ENCODE data around the gene PIBF1. TPM values are rescaled to one million over a fixed set of nuclear protein-coding genes. Genes with fewer than 3 reads are reported as not detected.

Gene PIBF1
- total RNA-seq, 3 donors from 2014 or later: 22.2 to 39.7 (median 26.5) TPM

- Histone ChIP-seq H3K27ac (no peak overlapping the region), H3K4me1 (no peaks in the 10 kb centered on the region), H3K4me3 (no peak overlapping the region), H3K27me3 (no peaks in the 10 kb centered on the region), H3K9me3 (no peaks in the 10 kb centered on the region), H3K36me3 (no peaks in the 10 kb centered on the region)
- TF ChIP-seq CTCF (IDR thresholded peaks at IDR 0.05) (no peak), POLR2A (IDR thresholded peaks at IDR 0.05) (no peak), POLR2AphosphoS5 (IDR thresholded peaks at IDR 0.05) (no peak)
- DNase-seq (ENCODE audit: low spot score in 2 of 2): peak; percentile 29 to 61
- intact Hi-C loops (cut with DNase I; ENCODE audit: low total_unique reads): no loop called here
Measured at GRCh38 chr13:72953391-72953965, 171.5 kb downstream of the PIBF1 start.

GRCh38 chr13:72959643-72960042, 177.7 kb downstream of the PIBF1 start:
- Histone ChIP-seq H3K27me3 (no peaks in the 10 kb centered on the region), H3K27ac (peak overlapping the region in 1 of 2 donors; percentile 27), H3K9me3 (no peaks in the 10 kb centered on the region), H3K4me3 (no peak overlapping the region), H3K4me1 (no peaks in the 10 kb centered on the region), H3K36me3 (no peaks in the 10 kb centered on the region)
- no peak for TF ChIP-seq CTCF (IDR thresholded peaks at IDR 0.05)
- no peak for TF ChIP-seq POLR2AphosphoS5 (IDR thresholded peaks at IDR 0.05)
- no peak for TF ChIP-seq POLR2A (IDR thresholded peaks at IDR 0.05)
- intact Hi-C loops (cut with DNase I; ENCODE audit: low total_unique reads): no loop called here
- DNase-seq (ENCODE audit: low spot score in 2 of 2): no peak

- intact Hi-C loops (cut with DNase I; ENCODE audit: low total_unique reads): no loop called here
- Histone ChIP-seq H3K9me3 (no peaks in the 10 kb centered on the region), H3K36me3 (no peaks in the 10 kb centered on the region), H3K27ac (peak overlapping the region in 1 of 2 donors; percentile 27), H3K4me1 (no peaks in the 10 kb centered on the region), H3K27me3 (no peaks in the 10 kb centered on the region), H3K4me3 (no peak overlapping the region)
- no peak for TF ChIP-seq CTCF (IDR thresholded peaks at IDR 0.05)
- no peak for TF ChIP-seq POLR2AphosphoS5 (IDR thresholded peaks at IDR 0.05)
- TF ChIP-seq POLR2A (IDR thresholded peaks at IDR 0.05): no peak
- DNase-seq (ENCODE audit: low spot score in 2 of 2): no peak
Measured at GRCh38 chr13:72960114-72960513, 178.2 kb downstream of the PIBF1 start.

GRCh38 chr13:72960541-72960940, 178.6 kb downstream of the PIBF1 start:
- intact Hi-C loops (cut with DNase I; ENCODE audit: low total_unique reads): no loop called here
- Histone ChIP-seq H3K27ac (no peak overlapping the region), H3K27me3 (no peaks in the 10 kb centered on the region), H3K4me3 (no peak overlapping the region), H3K9me3 (no peaks in the 10 kb centered on the region), H3K36me3 (no peaks in the 10 kb centered on the region), H3K4me1 (no peaks in the 10 kb centered on the region)
- no peak for DNase-seq (ENCODE audit: low spot score in 2 of 2)
- TF ChIP-seq CTCF (IDR thresholded peaks at IDR 0.05): no peak
- TF ChIP-seq POLR2AphosphoS5 (IDR thresholded peaks at IDR 0.05): no peak
- no peak for TF ChIP-seq POLR2A (IDR thresholded peaks at IDR 0.05)

GRCh38 chr13:72963762-72964161, 181.8 kb downstream of the PIBF1 start:
- Histone ChIP-seq H3K36me3 (no peaks in the 10 kb centered on the region), H3K4me3 (no peak overlapping the region), H3K9me3 (no peaks in the 10 kb centered on the region), H3K4me1 (no peaks in the 10 kb centered on the region), H3K27me3 (no peaks in the 10 kb centered on the region), H3K27ac (no peak overlapping the region)
- no peak for DNase-seq (ENCODE audit: low spot score in 2 of 2)
- intact Hi-C loops (cut with DNase I; ENCODE audit: low total_unique reads): no loop called here
- TF ChIP-seq POLR2A (IDR thresholded peaks at IDR 0.05): no peak
- TF ChIP-seq POLR2AphosphoS5 (IDR thresholded peaks at IDR 0.05): no peak
- TF ChIP-seq CTCF (IDR thresholded peaks at IDR 0.05): no peak
